AG10803 (cell line): Measurements from ENCODE around the gene BDH1.

Experiments used
- DNase-seq: peaks from one replicate; pipeline ENCODE4 v3.0.0; 2010; ENCODE audit warnings: low read depth
- H3K4me3 ChIP-seq: 2 replicates; pipeline ENCODE4 v1.5.1; 2011; ENCODE audit warnings: mild to moderate bottlenecking, low read length, control low read depth
- TF ChIP-seq, protein P1 (sequence below): conservative IDR thresholded peaks from 2 replicates; pipeline ENCODE4 v1.5.1; 2011; ENCODE audit warnings: mild to moderate bottlenecking, low read length, control low read depth, inconsistent platforms

Gene BDH1

DNA sequence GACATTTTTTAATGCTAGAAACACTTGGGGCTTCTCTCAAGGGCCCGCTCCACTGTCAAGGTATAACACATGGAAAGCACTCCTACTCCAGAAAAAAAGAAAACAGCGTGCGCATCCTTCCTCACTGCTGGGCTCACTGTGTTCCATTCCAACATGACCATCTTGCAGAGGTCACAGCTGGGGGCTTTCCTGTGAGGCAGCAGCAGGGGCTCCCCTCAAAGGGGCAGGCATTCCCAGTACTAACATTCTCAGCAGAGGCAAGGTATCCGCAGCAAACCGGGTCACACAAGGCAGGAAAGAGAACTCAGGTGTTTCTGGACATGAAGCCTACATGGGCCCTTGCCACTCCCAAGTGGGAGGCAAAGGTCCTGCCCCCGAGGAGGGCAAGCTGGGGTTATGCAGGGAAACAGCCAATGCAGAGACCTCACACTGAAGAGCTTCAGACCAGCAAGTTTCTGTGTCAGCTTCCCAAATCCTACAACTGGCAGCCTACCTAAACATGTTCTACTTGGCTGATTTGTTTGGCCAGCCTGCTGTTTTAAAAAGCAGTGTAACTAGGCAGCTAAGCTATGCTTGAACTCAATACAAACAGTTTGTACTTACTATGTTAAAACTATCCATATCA lies 6.4 kb downstream of the BDH1 start:
- no peak overlapping the region for H3K4me3 ChIP-seq
- TF ChIP-seq, protein P1, sequence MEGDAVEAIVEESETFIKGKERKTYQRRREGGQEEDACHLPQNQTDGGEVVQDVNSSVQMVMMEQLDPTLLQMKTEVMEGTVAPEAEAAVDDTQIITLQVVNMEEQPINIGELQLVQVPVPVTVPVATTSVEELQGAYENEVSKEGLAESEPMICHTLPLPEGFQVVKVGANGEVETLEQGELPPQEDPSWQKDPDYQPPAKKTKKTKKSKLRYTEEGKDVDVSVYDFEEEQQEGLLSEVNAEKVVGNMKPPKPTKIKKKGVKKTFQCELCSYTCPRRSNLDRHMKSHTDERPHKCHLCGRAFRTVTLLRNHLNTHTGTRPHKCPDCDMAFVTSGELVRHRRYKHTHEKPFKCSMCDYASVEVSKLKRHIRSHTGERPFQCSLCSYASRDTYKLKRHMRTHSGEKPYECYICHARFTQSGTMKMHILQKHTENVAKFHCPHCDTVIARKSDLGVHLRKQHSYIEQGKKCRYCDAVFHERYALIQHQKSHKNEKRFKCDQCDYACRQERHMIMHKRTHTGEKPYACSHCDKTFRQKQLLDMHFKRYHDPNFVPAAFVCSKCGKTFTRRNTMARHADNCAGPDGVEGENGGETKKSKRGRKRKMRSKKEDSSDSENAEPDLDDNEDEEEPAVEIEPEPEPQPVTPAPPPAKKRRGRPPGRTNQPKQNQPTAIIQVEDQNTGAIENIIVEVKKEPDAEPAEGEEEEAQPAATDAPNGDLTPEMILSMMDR = no peak
- no peak for DNase-seq

DNA sequence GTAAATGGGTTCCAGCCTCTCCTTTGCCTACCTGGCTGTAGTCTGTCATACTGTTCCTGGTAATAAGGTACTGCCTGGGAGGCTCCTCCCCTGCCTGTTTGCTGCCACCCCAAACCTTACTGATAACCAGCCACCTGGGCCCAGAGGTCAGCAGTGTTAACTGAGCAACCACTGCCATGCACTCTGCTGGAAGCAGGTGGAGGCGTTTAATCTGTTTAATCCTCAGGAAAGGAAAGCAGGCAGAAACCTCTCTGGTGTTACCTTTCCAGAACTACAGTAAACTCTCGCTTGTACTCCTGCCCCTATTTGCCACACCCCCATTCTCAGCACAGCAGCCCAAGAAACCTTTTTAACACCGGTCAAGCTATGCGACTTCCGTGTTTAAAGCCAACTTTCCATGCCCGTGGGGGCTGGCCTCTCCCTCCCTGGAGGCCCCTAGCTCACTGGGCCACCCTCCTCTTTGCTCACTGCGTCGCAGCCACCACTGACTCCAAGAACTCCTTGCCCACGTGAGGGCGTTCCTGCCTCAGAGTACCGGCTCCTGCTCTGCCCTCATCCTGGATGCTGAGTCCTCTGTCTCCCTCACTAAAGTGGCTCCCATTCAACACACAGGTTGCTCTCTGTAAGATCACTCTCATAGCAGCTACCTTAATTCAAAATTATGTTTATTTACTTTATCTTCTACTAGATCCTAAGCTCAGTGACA lies 8.3 kb downstream of the BDH1 start:
- no peak for DNase-seq

DNA sequence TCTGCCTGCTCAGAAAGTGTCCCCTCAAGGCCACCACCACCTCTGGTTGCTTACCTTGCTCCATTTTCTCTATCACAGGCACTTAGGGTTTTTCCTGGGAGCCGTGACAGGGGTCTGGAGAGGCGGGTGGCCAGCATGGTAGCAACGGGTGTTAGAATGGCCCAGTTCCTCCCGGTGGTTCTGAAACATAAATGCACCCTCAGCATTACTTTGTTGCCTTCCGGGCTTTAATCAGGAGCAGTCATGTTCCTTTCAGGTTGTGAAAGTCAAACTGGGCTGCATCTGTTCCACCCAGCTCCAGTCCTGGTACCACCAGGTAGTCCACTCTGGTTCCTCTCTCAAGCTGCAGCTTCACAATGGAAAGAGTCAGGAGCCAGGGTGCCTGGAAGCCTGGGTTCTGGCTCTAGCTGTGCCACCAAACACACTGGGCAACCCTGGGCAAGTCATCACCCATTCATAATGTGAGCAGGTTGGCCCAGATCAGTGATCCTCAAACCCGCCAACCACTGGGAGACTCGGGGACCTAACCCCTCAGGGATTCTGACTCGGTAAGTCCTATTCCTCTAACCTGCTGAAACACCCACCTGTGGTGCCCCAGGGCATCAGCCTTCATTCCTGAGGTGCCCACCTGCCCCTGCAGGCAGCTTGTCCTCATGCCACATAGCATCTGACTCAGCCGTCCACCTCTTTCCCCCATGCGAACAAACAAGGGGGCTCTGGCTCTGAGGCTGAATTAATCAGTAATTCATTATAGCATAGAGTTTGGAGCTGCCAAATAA lies 9.3 kb downstream of the BDH1 start:
- TF ChIP-seq, protein P1 = no peak
- no peak overlapping the region for H3K4me3 ChIP-seq
- DNase-seq = no peak

More for the DNA sequence above, 8.3 kb downstream of the BDH1 start:
- TF ChIP-seq, protein P1 = no peak
- H3K4me3 ChIP-seq = no peak overlapping the region

DNA sequence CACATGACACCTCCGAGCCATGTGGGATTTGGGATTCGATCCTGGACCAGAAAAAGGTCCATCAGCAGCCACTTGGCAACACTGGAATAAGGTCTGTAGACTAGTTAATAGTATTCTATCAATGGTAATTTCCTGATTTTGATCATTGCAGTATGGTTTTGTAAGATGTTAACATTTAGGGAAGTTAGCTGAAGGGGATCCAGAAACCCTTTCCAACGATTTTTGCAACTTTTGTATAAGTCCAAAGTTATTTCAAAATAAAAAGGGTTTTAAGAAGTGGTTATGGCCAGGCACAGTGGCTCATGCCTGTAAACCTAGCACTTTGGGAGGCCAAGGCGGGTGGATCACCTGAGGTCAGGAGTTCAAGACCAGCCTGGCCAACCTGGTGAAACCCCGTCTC lies 10.2 kb downstream of the BDH1 start:
- TF ChIP-seq, protein P1 = no peak
- no peak for DNase-seq
- no peak overlapping the region for H3K4me3 ChIP-seq

DNA sequence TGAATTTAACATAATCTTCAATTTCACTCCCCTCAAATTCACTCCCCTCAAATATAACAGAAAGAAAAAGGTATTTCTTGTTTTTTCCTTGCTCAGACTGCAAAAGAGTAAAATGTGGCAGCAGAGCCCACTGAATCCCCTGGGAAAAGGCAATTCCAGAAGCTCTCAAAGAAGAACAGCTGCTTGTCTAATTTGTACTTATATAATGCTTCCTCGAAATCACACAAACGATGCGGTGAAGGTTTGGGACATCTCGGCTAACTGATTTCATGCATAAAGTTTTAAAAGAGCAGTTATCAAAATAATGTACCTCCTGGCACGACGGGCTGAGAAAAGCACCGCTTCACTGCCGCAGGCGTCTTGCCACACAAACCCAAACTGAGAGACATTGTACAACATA lies 10.7 kb downstream of the BDH1 start:
- no peak for DNase-seq
- TF ChIP-seq, protein P1 = no peak
- H3K4me3 ChIP-seq = no peak overlapping the region

DNA sequence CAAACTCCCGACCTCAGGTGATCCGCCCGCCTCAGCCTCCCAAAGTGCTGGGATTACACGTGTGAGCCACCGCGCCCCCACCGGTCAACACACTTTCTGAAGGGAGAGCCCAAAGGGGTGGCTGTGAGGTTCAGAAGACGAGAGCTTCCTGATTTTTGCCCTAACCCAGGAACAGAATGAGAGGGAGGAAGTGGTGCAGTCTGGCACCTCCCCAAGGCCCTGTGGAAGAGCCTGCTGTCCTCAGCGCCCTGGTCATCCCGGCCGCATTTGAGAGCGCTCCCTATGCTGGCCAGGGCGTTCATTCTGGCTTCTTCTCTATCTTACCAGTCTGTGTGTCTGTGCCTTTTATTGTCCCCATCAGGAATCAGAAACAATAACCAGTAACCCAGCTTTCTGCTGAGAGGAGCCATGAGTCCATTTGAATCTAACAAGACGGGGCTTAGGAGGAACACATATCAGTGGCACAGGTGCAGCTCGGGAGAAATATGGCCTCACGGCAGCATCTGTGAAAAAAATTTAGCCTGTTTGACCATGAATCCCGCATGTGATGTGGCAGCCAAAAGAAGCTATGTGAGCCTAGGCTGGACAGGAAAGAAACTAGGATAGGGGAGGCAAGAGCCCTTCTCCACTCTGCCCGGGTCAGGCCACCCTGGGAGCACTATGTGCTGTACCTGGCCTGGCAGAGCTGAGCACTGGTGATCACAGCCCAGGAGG lies 12.9 kb downstream of the BDH1 start:
- H3K4me3 ChIP-seq = no peak overlapping the region
- no peak for DNase-seq
- TF ChIP-seq, protein P1 = no peak
